Ammon's horn (tissue), 1 donor: ENCODE data around the gene ATP1A2.

Experiments used
- DNase-seq: peaks from one replicate; pipeline ENCODE4 v3.0.0-alpha.2; 2016; ENCODE audit warnings: low spot score

ATP1A2 gene

DNA sequence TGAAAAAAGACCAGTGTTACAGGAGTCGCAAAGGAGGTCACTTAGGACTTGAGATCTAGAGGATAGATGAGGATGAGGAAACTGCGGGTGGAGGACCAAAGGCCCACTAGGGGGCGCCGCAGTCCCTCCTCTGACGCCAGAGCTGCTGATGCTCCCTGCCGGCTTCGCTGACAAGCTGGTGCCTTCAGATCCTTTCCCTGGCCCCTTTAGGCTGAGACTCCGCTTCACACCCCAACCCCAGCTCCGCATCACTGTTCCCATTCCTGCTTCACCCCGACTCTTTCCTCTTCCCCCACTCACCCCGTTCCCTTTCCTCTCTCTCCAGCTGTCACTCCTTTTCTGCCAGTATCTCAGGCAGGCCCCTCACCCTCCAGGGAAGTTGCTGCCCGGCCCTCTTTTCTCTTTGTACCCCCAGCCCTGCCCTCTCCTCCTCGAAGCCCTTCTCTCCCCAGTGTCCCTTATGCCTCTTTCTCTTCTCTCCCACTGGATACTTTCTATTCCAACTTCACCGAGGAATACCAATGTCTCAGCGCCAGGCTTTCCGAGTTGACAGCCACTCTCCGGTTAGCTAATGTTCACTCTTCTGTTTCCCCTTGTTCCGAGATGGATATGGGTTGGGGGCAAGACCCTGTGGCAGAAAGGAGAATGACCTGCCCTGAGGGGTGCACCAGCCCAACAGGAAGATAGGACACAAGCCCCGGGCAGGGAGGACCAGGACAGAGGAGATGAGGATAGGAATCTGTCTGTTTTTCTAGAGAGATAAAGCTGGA lies 29.7 kb upstream of the ATP1A2 start:
- peak; percentile 94 for DNase-seq

DNA sequence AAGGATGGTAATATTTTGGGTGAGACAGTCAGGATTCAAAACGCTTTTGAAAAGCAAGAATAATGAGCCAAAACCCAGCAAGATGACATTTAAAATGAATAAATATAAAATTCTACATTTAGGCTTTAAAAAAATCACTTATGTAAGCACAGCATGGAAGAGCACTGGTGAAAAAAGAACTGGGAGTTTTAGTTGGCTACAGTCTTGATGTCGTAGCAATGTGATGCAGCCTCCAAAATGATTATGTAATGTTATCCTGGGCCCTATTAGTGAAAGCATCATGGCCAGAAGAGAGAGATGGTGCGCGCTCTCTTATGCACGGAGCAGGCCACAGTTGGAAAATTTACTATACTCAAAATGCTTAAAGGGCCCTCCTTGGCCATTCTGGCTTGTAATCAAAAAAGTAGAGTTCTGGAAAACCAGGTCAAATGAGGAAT lies 29.1 kb upstream of the ATP1A2 start:
- peak; percentile 61 for DNase-seq

- DNase-seq = no peak
Observed at GRCh38 chr1:160087118-160087662, 28.4 kb upstream of the ATP1A2 start.

GRCh38 chr1:160089883-160090282 lies 25.7 kb upstream of the ATP1A2 start:
- no peak for DNase-seq

- DNase-seq = no peak
Observed at GRCh38 chr1:160090760-160091159, 24.8 kb upstream of the ATP1A2 start.

GRCh38 chr1:160091666-160092223 lies 23.8 kb upstream of the ATP1A2 start:
- DNase-seq = no peak

GRCh38 chr1:160092366-160093068 lies 23.0 kb upstream of the ATP1A2 start:
- DNase-seq = peak; percentile 74

GRCh38 chr1:160093069-160093395 lies 22.5 kb upstream of the ATP1A2 start:
- DNase-seq = no peak

- no peak for DNase-seq
Observed at GRCh38 chr1:160093624-160094290, 21.8 kb upstream of the ATP1A2 start.

DNA sequence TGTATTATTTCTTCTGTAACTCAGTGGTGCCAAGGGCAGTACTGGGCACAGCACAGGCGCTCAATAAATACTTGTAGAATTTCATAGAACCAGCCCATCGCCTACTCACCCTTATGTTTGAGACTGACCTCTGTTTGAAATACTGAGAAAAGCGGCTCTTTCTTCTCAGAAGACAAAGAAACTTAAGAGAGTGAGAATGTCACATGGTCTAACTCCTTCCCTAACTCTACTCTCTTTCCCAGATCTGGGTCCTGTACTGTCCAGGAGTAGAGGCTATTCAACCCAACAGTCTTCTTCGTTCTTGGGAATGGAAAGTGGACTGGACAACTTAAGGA lies 21.3 kb upstream of the ATP1A2 start:
- DNase-seq = no peak

DNA sequence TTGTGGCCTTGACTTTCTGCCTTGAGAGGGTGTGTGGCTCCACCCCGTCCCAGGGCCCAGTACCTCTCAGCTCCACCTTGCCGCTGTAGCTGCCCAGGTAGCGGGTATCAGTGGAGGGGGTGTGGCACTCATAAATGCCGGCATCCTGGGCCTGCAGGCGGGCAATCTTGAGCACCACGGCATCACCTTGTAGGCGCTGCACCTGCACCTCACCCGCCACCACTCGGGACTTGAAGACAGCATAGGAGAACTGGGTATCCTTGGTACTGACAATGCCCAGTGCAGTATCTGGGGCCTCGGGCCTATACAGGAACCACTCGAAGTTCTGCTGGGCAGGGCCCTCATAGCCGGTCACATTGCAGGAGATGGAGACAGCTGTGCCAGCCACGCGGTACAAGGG lies 20.8 kb upstream of the ATP1A2 start:
- no peak for DNase-seq

DNA sequence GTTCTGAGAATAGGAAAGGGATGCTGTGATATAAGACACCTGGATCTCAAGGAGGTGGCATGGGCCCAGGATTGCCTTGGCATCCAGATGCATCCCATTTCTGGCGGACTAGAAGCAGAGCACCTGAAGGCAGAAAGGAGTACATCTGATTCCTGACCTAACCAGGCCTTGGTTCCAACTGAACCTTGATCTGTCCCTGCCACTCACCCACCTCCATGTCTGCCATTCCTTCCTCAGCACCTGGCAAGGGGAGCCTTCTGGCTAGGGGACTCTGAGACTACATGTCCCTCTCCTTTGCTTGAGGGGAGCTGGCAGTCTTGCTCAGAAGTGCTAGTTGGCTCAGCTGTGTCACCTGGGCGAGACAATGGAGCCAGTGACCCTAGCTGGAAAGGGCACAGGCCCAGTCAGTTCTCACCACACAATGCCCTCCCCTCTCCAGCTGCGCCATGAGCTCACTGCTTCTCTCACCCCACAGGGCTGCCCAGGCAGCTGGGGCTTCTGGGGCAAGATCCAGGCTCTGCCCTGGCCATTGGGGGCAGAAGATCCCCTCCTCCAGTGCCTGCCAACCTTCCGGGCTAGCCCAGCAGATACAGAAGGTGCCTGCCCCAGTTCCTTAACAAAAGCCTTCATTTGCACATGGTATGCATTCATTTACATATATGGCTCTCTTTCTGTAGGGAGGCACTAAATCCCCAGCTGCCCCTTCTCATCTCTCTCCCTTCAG lies 20.0 kb upstream of the ATP1A2 start:
- DNase-seq = peak; percentile 93

- DNase-seq = no peak
Observed at GRCh38 chr1:160096274-160097116, 19.1 kb upstream of the ATP1A2 start.

DNA sequence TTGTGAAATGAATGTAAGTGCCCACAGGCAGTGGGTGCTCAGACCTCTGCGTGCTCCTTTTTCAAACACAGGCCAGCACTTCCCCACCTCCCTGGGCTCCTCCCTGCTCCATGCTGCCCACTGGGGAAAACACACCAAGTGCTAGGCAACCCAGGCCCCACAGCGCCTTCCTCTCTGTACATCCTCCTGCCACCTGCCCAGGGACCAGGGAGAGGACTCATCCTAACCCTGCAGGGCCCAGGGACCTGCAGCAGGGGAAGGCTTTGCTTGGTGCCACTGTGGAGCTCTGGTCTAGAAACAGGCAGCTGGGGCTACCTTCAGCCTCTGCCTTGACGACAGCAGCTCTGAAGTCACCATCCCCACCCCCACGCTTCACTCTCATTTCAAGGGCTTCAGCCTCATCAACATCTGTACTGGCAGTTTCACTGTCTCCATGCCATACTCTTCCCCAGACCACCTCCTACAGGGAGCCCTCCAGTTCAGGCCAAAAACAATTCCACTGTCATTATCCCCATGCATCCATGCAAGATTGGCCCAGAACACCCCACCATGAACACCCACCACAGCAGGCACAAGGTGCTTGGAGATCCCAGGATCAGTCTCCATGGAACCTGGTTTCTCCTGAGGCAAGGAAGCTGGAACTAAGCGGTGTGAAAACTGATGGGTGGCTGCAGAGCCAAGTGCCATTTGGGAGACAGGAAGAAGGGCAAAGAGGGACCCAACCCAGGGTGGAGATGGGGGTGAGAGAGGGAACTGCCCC lies 18.2 kb upstream of the ATP1A2 start:
- DNase-seq = peak; percentile 43

GRCh38 chr1:160097911-160098851 lies 17.4 kb upstream of the ATP1A2 start, which contains the start of gene IGSF8:
TSS of gene IGSF8 (minus strand) at chr1:160098619. CDS start at chr1:160098472, 147 bp downstream.
- DNase-seq = peak; percentile 93

- DNase-seq = peak; percentile 98
Observed at GRCh38 chr1:160098852-160099561, 16.6 kb upstream of the ATP1A2 start.

DNA sequence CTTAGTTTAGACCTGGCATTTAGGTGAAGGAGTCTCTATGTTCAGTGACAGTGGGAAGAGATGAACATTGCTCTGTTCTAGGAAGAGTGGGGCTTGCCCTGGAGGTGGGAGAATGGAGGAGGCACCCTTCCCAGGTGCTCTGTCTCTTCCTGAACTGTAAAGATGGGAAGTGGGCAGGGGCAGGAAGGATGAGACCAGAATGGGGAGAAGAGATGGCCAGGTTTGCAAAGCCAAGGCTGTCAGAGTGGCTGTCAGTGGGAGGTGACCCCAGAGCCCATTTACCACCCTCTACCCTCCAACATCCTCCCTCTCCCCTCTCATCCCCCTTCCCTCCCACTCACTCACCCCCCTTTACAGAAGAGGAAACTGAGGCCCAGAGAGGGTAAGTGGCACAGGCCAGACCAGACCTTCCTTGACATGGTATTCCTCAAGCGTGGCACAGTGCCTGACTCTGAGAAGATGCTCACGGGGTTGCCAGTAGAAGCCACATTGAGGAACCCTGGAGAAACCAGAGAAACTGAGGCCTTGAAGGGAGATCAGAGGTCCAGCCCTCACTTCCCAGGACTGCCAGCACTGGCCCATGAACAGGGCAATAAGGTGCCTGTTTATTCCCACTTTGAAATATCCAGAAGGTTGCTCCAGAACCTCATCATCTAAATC lies 15.7 kb upstream of the ATP1A2 start:
- DNase-seq = no peak
